ENCODE measurements around the gene IL32. TPM values are rescaled to one million over a fixed set of nuclear protein-coding genes. Genes with fewer than 3 reads are reported as not detected.

Gene IL32
- total RNA-seq, 2 donors from 2014 or later = 2.0 to 4.0 TPM

DNA sequence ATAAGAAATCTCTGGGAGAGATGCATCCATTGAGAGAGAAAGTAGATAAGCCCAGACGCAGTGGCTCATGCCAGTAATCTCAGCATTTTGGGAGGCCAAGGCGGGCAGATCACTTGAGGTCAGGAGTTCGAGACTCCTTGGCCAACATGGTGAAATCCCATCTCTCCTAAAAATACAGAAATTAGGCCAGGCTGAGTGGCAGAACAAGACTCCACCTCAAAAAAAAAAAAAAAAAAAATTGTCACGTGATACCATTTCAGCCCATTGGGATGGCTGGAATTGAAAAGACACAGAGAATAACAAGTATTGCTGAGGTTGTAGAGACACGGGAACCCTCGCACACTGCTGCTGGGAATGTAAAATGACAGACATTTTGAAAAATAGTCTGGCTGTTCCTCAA, 2.9 kb upstream of the IL32 start:
- Histone ChIP-seq H3K4me1 (ENCODE audit: control insufficient read depth, insufficient read depth, low read length) (no peaks in the 10 kb centered on the region), H3K4me3 (ENCODE audit: low read length) (no peak overlapping the region), H3K27me3 (ENCODE audit: control insufficient read depth, insufficient read depth, low read length, poor library complexity, severe bottlenecking) (peaks cover 4% of the 10 kb centered on the region), H3K36me3 (ENCODE audit: control insufficient read depth, insufficient read depth, low read length) (no peaks in the 10 kb centered on the region), H3K9me3 (ENCODE audit: control insufficient read depth, low read length) (no peaks in the 10 kb centered on the region), H3K9ac (ENCODE audit: extremely low read depth, low read length, poor library complexity, severe bottlenecking) (no peak overlapping the region), H3K27ac (ENCODE audit: low read depth, low read length) (no peak overlapping the region)
- Mint-ChIP-seq H3K9me3 (no peaks in the 10 kb centered on the region), H3K4me1 (peaks cover 7% of the 10 kb centered on the region), H3K4me3 (no peak overlapping the region), H3K27ac (no peak overlapping the region), H3K27me3 (ENCODE audit: insufficient read depth) (peaks cover 14% of the 10 kb centered on the region), H3K36me3 (ENCODE audit: low read depth) (no peaks in the 10 kb centered on the region)
- DNase-seq = no peak
- TF ChIP-seq, protein P1, sequence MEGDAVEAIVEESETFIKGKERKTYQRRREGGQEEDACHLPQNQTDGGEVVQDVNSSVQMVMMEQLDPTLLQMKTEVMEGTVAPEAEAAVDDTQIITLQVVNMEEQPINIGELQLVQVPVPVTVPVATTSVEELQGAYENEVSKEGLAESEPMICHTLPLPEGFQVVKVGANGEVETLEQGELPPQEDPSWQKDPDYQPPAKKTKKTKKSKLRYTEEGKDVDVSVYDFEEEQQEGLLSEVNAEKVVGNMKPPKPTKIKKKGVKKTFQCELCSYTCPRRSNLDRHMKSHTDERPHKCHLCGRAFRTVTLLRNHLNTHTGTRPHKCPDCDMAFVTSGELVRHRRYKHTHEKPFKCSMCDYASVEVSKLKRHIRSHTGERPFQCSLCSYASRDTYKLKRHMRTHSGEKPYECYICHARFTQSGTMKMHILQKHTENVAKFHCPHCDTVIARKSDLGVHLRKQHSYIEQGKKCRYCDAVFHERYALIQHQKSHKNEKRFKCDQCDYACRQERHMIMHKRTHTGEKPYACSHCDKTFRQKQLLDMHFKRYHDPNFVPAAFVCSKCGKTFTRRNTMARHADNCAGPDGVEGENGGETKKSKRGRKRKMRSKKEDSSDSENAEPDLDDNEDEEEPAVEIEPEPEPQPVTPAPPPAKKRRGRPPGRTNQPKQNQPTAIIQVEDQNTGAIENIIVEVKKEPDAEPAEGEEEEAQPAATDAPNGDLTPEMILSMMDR (conservative IDR thresholded peaks at IDR 0.05) = no peak
- WGBS, 2 experiments (ENCODE audit: insufficient coverage in 1 of 2, insufficient read length in 1 of 2) = 90% methylated on average over 4 to 6 of the region's 6 CpGs

DNA sequence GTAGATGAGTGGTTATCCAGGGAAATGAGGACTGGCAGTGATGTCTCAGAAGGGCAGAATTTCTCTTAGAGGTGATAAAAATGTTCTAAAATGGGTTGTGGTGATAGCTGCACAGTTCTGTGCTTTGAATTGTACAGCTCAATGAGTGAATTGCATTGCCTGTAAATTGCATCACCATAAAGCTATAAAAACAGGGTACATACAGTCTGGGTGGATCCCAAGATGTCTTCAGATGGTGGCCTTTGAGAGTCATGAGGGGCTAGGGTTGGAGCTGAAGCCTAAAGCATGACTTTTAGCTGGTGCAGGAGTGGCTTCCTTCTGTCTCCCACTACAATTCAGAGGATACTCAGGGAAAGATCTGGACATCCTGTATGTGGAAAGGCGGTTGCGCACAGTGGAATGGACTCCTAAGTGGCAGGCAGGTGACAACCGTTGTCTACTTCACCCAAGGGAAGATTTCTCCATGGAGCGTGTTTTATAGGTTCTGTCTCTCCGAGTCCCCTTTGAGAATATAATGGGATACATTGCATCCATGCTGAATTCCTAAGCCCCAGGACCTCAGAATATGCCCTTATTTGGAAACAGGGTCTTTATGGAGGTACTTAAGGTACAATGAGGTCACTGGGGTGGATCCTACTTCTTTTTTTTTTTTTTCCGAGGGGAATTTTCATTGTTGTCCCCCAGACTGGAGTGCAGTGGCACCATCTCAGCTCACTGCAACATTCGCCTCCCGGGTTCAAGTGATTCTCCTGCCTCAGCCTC, 1.6 kb upstream of the IL32 start:
- H3K27ac ChIP-seq (ENCODE audit: low read depth, low read length) = no peak overlapping the region
- TF ChIP-seq, protein P1 (conservative IDR thresholded peaks at IDR 0.05) = no peak
- no peak overlapping the region for H3K9ac ChIP-seq (ENCODE audit: extremely low read depth, low read length, poor library complexity, severe bottlenecking)
- H3K36me3 ChIP-seq (ENCODE audit: control insufficient read depth, insufficient read depth, low read length) = no peaks in the 10 kb centered on the region
- Mint-ChIP-seq H3K27ac (peak overlapping the region; percentile 27), H3K9me3 (no peaks in the 10 kb centered on the region), H3K36me3 (ENCODE audit: low read depth) (no peaks in the 10 kb centered on the region), H3K4me3 (no peak overlapping the region), H3K27me3 (ENCODE audit: insufficient read depth) (peaks cover 9% of the 10 kb centered on the region), H3K4me1 (peaks cover 7% of the 10 kb centered on the region)
- no peak overlapping the region for H3K4me3 ChIP-seq (ENCODE audit: low read length)
- H3K4me1 ChIP-seq (ENCODE audit: control insufficient read depth, insufficient read depth, low read length) = no peaks in the 10 kb centered on the region
- no peak for DNase-seq
- peaks cover 4% of the 10 kb centered on the region for H3K27me3 ChIP-seq (ENCODE audit: control insufficient read depth, insufficient read depth, low read length, poor library complexity, severe bottlenecking)
- 92 to 94% methylated on average over 7 to 8 of the region's 8 CpGs for whole genome bisulfite sequencing, 2 experiments (ENCODE audit: insufficient coverage in 1 of 2, insufficient read length in 1 of 2)
- no peaks in the 10 kb centered on the region for H3K9me3 ChIP-seq (ENCODE audit: control insufficient read depth, low read length)

DNA sequence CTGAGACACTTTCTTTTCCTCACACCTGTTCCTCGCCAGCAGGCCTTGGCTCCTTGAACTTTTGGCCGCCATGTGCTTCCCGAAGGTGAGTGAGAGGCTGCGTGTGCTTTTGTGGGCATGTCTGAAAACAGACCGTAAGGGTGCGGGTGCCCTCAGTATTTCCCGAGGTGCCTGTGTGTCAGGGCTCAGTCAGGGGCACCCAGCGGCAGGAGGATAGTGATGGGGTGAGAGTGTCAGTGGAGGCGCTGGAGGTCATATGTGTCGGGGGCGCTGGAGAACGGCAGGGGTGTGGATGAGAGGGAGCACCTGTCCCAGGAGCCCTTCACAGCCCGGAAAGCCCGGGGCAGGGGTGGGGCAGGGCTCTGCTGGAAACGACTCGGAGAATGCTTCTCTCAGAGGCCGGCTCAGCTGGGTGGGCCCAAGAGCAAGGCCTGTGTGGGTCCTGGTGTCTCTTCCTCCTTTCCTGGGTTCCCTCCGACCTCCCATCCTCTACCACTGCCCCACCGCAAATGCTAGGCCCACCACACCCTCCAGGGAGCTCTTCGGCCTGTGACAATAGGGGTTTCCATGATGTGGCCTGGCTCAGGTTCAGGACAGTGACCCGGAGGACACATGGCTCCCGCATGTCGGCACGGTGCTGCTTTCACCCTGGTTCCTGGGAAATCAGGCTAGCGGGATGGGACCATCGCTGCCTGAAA, 451 bp downstream of the IL32 start:
- H3K36me3 ChIP-seq (ENCODE audit: control insufficient read depth, insufficient read depth, low read length) = no peaks in the 10 kb centered on the region
- H3K9me3 ChIP-seq (ENCODE audit: control insufficient read depth, low read length) = no peaks in the 10 kb centered on the region
- no peaks in the 10 kb centered on the region for H3K4me1 ChIP-seq (ENCODE audit: control insufficient read depth, insufficient read depth, low read length)
- DNase-seq = no peak
- H3K9ac ChIP-seq (ENCODE audit: extremely low read depth, low read length, poor library complexity, severe bottlenecking) = no peak overlapping the region
- H3K36me3 Mint-ChIP-seq (ENCODE audit: low read depth) = no peaks in the 10 kb centered on the region
- H3K4me3 Mint-ChIP-seq = no peak overlapping the region
- H3K27ac ChIP-seq (ENCODE audit: low read depth, low read length) = no peak overlapping the region
- TF ChIP-seq, protein P1 (conservative IDR thresholded peaks at IDR 0.05) = no peak
- peaks cover 4% of the 10 kb centered on the region for H3K27me3 Mint-ChIP-seq (ENCODE audit: insufficient read depth)
- WGBS, 2 experiments (ENCODE audit: insufficient coverage in 1 of 2, insufficient read length in 1 of 2) = 94 to 95% methylated on average over 18 to 26 of the region's 26 CpGs
- H3K27me3 ChIP-seq (ENCODE audit: control insufficient read depth, insufficient read depth, low read length, poor library complexity, severe bottlenecking) = no peaks in the 10 kb centered on the region
- no peak overlapping the region for H3K27ac Mint-ChIP-seq
- no peaks in the 10 kb centered on the region for H3K9me3 Mint-ChIP-seq
- no peaks in the 10 kb centered on the region for H3K4me1 Mint-ChIP-seq
- H3K4me3 ChIP-seq (ENCODE audit: low read length) = no peak overlapping the region

Measured in endodermal cell (in vitro differentiated cells).